ENCODE data around the gene PKM.

GRCh38 chr15:72272997-72273352 lies 42.0 kb upstream of the PKM start:
- TF ChIP-seq SUZ12 (IDR thresholded peaks at IDR 0.05; ENCODE audit: extremely low read depth, insufficient read depth, insufficient read length) (no peak), YY1 (IDR thresholded peaks at IDR 0.05; ENCODE audit: insufficient read depth, insufficient read length) (no peak)

Data from NT2/D1 (cell line).